ENCODE measurements around the gene LMBR1L. TPM values are rescaled to one million over a fixed set of nuclear protein-coding genes. Genes with fewer than 3 reads are reported as not detected.
"Not testable (repeated sequence)": the region's sequence is repeated elsewhere in the genome, so short reads cannot be mapped to it uniquely, and the experiment has no call there.

The LMBR1L gene
- total RNA-seq, 3 donors from 2014 or later: 27.5 to 35.5 (median 28.8) TPM

DNA sequence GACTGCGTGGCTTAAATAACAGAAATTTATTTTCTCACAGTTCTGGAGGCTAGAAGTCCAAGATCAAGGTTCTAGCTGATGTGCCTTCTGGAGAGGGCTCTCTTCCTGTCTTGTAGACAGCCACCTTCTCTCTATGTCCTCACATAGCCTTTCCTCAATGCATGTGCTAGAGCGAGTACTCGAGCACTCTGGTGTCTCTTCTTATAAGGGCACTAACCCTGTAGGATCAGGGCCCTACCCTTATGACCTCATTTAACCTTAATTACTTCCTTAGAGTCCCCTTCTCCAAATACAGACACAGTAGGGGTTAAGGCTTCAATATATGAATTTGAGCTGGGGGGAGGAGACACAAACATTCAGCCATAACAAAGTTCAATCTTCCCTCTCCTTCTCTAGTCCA is 26.2 kb downstream of the LMBR1L start:
- DNase-seq: no peak
- Mint-ChIP-seq H3K36me3 (ENCODE audit: insufficient read depth) (no peaks in the 10 kb centered on the region), H3K4me3 (no peak overlapping the region), H3K27me3 (ENCODE audit: low read depth) (peaks cover 15% of the 10 kb centered on the region), H3K9me3 (no peaks in the 10 kb centered on the region), H3K4me1 (ENCODE audit: low read depth) (peaks cover 16% of the 10 kb centered on the region)
- no peak for ATAC-seq

- no peaks in the 10 kb centered on the region for H3K4me1 Mint-ChIP-seq (ENCODE audit: low read depth)
- no peaks in the 10 kb centered on the region for H3K36me3 Mint-ChIP-seq (ENCODE audit: insufficient read depth)
- peaks cover 1% of the 10 kb centered on the region for H3K27me3 Mint-ChIP-seq (ENCODE audit: low read depth)
- no peak overlapping the region for H3K4me3 Mint-ChIP-seq
- DNase-seq: no peak
- ATAC-seq: no peak
- no peaks in the 10 kb centered on the region for H3K9me3 Mint-ChIP-seq
These were observed 30.9 kb downstream of the LMBR1L start for GRCh38 chr12:49079793-49080192.

DNA sequence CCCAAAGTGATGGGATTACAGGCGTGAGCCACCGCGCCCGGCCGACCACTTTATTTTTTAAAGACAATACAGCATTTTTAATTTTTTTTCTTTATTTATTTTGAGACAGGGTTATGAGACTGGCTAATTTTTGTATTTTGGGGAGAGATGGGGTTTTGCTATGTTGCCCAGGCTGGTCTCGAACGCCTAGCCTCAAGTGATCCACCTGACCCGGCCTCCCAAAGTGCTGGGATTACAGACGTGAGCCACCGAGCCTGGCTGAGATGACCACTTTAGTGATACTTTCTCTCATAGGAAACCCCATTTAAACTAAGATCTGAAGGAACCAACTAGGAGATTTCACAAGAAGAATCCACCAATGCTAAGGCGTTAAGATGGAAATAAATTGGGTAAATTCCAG is 39.7 kb downstream of the LMBR1L start:
- DNase-seq (no peak), ATAC-seq (no peak)
- Mint-ChIP-seq H3K9me3 (no peaks in the 10 kb centered on the region), H3K4me3 (no peak overlapping the region), H3K27me3 (ENCODE audit: low read depth) (no peaks in the 10 kb centered on the region), H3K4me1 (ENCODE audit: low read depth) (peaks cover 16% of the 10 kb centered on the region), H3K36me3 (ENCODE audit: insufficient read depth) (no peaks in the 10 kb centered on the region)

DNA sequence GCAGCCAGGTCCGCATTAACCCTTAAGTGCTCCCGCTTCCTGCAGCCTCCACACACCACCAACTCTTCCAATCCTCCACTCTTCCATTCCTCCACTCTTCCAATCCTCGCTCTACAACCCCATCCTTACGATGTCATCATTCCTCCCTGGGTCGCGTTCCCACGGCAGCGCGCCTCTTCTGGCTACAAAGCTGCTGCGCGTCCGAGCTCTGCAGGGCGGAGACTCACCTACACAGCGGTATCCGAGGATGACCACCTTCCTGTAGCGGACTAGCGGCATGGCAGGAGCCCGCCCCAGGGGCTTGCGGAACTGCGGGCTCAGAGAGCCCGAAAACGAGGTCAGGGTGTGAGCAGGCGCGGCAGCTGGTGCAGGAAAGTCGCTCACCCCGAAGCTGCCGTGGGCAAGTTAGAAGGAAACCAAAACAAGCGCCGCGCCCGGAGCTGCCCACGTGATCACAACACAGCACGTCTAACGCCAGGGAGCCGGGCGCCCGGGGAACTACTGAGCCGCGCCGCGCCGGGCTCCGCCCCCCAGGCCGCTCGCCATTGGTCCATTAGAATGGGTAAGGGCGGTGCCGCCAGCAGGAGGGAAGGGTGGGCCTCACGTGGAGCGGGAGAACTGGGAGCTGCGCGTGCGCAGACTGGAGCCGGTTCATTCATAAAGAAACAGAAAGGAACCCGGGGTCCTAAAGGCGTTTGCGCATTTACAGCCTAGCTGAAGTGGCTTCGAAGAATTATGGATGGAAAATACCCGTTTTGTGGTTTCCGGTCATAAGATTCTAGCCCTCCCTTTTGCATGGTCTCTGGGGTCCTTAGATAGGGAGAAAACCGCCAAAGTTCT is 40.9 kb downstream of the LMBR1L start, which contains the start of gene RHEBL1:
Gene RHEBL1, minus strand, starts transcription at position 473 of the 840 bp plus-strand sequence. Its CDS starts 194 bp downstream, at position 279.
- Mint-ChIP-seq H3K4me3 (peak within 1 kb of the TSS; percentile 92), H3K4me1 (ENCODE audit: low read depth) (peaks cover 16% of the 10 kb centered on the region), H3K27me3 (ENCODE audit: low read depth) (no peaks in the 10 kb centered on the region), H3K9me3 (no peaks in the 10 kb centered on the region), H3K36me3 (ENCODE audit: insufficient read depth) (no peaks in the 10 kb centered on the region)
- DNase-seq (peak; percentile 98), ATAC-seq (peak; percentile 100)

- no peak for DNase-seq
- H3K9me3 Mint-ChIP-seq: no peaks in the 10 kb centered on the region
- H3K4me3 Mint-ChIP-seq: peak overlapping the region; percentile 92
These were observed 41.7 kb downstream of the LMBR1L start for GRCh38 chr12:49068879-49069506.

GRCh38 chr12:49066120-49066519 is 44.5 kb downstream of the LMBR1L start:
- no peak overlapping the region for H3K4me3 Mint-ChIP-seq
- ATAC-seq (no peak), DNase-seq (no peak)
- H3K27me3 Mint-ChIP-seq (ENCODE audit: low read depth): no peaks in the 10 kb centered on the region
- H3K9me3 Mint-ChIP-seq: no peaks in the 10 kb centered on the region
- peaks cover 24% of the 10 kb centered on the region for H3K4me1 Mint-ChIP-seq (ENCODE audit: low read depth)
- no peaks in the 10 kb centered on the region for H3K36me3 Mint-ChIP-seq (ENCODE audit: insufficient read depth)

More at GRCh38 chr12:49068879-49069506, 41.7 kb downstream of the LMBR1L start:
- no peak for ATAC-seq
- H3K27me3 Mint-ChIP-seq (ENCODE audit: low read depth): no peaks in the 10 kb centered on the region
- no peaks in the 10 kb centered on the region for H3K36me3 Mint-ChIP-seq (ENCODE audit: insufficient read depth)
- peaks cover 17% of the 10 kb centered on the region for H3K4me1 Mint-ChIP-seq (ENCODE audit: low read depth)

DNA sequence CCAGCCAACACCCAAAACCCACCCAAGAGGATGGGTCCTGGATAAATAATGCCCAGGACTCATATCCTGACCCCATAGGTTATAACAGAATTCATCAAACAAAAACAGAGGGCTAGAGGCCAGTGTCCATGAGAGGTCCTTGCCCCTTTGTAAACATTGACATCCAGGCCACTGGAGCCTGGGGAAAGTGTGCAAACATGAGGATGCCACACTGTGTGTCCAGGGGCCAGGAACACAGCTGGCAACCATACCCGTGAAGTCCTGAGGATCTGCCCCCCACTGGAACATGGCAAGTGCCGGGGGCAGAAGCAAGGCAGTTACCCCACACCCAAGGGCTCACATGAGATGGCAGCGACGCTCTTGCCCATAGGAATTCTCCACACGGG is 45.9 kb downstream of the LMBR1L start:
- no peak for DNase-seq
- Mint-ChIP-seq H3K36me3 (ENCODE audit: insufficient read depth) (no peaks in the 10 kb centered on the region), H3K4me3 (no peak overlapping the region), H3K4me1 (ENCODE audit: low read depth) (peaks cover 21% of the 10 kb centered on the region), H3K9me3 (no peaks in the 10 kb centered on the region), H3K27me3 (ENCODE audit: low read depth) (no peaks in the 10 kb centered on the region)
- no peak for ATAC-seq

GRCh38 chr12:49061916-49062315 is 48.7 kb downstream of the LMBR1L start:
- DNase-seq; H3K9me3 Mint-ChIP-seq; H3K36me3 Mint-ChIP-seq (ENCODE audit: insufficient read depth); ATAC-seq; H3K27me3 Mint-ChIP-seq (ENCODE audit: low read depth): not testable (repeated sequence)
- H3K4me3 Mint-ChIP-seq: peak overlapping the region; percentile 95
- H3K4me1 Mint-ChIP-seq (ENCODE audit: low read depth): peaks cover 31% of the 10 kb centered on the region

GRCh38 chr12:49061157-49061650 is 49.4 kb downstream of the LMBR1L start:
- DNase-seq (no peak), ATAC-seq (no peak)
- Mint-ChIP-seq H3K9me3 (no peaks in the 10 kb centered on the region), H3K4me3 (peak overlapping the region; percentile 95), H3K27me3 (ENCODE audit: low read depth) (no peaks in the 10 kb centered on the region), H3K4me1 (ENCODE audit: low read depth) (peaks cover 38% of the 10 kb centered on the region), H3K36me3 (ENCODE audit: insufficient read depth) (no peaks in the 10 kb centered on the region)

DNA sequence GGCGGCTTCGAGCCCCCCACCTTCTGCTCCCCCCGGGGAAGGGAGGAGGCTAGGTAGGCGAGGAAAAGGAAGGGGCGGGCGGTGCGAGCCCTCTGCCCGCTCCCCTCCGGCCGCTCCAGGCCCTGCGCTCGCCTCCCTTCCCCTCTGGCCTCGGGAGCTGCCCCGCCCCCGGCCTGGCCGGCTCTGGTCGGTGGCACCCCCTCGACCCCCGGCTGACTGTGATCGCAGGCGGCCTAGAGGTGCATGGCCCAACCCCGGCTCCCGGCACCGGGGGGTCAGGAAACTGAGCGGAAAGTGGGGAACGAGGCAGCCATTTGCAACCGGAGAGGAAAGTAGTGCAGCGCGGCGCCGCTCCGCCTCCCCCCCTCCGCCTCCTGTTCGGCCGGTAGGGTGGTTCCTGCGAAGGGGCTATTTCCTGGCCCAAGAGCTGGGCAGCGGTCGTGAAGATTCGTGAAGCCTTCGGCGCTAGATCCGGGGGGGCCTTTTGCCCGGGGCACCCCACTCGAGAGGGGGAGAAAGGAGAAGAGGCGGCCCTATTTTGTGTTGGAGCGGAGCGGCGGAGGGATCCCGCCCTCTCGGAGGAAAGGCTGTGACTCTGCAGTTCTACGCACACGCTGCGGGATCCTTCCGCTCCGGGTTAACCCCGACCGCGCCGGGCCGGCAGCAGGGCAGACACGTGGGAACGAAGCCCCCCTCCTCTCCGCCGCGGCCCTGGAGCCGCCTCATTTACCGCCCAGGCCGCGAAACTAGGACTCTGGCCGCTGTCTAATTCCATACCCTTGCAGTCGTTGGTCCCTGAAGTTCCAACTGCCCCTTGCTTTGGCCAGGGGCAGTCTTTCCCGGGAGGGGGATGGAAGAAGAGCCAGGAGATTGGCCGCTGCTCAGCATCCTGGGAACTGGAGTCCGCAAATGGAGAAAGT is 50.1 kb downstream of the LMBR1L start, which contains the start of gene KMT2D:
Gene KMT2D, minus strand, starts transcription at position 558 of the 920 bp plus-strand sequence. CDS start 5,470 bp downstream, outside the sequence.
- no peaks in the 10 kb centered on the region for H3K9me3 Mint-ChIP-seq
- peak within 1 kb of the TSS; percentile 95 for H3K4me3 Mint-ChIP-seq
- no peaks in the 10 kb centered on the region for H3K27me3 Mint-ChIP-seq (ENCODE audit: low read depth)
- peaks cover 3% of the 10 kb centered on the region for H3K36me3 Mint-ChIP-seq (ENCODE audit: insufficient read depth)
- ATAC-seq (peak; percentile 76 to 77), DNase-seq (peak; percentile 87)
- peaks cover 46% of the 10 kb centered on the region for H3K4me1 Mint-ChIP-seq (ENCODE audit: low read depth)

GRCh38 chr12:49059299-49060171 is 51.1 kb downstream of the LMBR1L start:
- DNase-seq: no peak
- Mint-ChIP-seq H3K36me3 (ENCODE audit: insufficient read depth) (peaks cover 10% of the 10 kb centered on the region), H3K4me1 (ENCODE audit: low read depth) (peaks cover 55% of the 10 kb centered on the region), H3K4me3 (peak overlapping the region; percentile 90), H3K27me3 (ENCODE audit: low read depth) (no peaks in the 10 kb centered on the region), H3K9me3 (no peaks in the 10 kb centered on the region)
- peak; percentile 6 to 11 for ATAC-seq

- Mint-ChIP-seq H3K4me1 (ENCODE audit: low read depth) (peaks cover 58% of the 10 kb centered on the region), H3K36me3 (ENCODE audit: insufficient read depth) (peaks cover 10% of the 10 kb centered on the region), H3K27me3 (ENCODE audit: low read depth) (no peaks in the 10 kb centered on the region), H3K9me3 (no peaks in the 10 kb centered on the region), H3K4me3 (peak overlapping the region; percentile 90)
- ATAC-seq (no peak), DNase-seq (no peak)
These were observed 51.7 kb downstream of the LMBR1L start for GRCh38 chr12:49059045-49059298.

GRCh38 chr12:49058366-49059044 is 52.1 kb downstream of the LMBR1L start:
- peaks cover 11% of the 10 kb centered on the region for H3K36me3 Mint-ChIP-seq (ENCODE audit: insufficient read depth)
- peaks cover 56% of the 10 kb centered on the region for H3K4me1 Mint-ChIP-seq (ENCODE audit: low read depth)
- no peak for DNase-seq
- H3K4me3 Mint-ChIP-seq: peak overlapping the region; percentile 90
- H3K27me3 Mint-ChIP-seq (ENCODE audit: low read depth): no peaks in the 10 kb centered on the region
- no peaks in the 10 kb centered on the region for H3K9me3 Mint-ChIP-seq
- ATAC-seq: no peak

Data from activated T-cell treated with anti-CD3 and anti-CD28 coated beads, Interleukin-2, amount 50 U/mL, for 4 hours (primary cell).